MM.1S (cell line): ENCODE data around the gene VEGFC.

Experiments used
- CTCF ChIP-seq: fragments of 300-600 bp; sonication (generic); IDR thresholded peaks from 2 replicates; pipeline ENCODE4 v1.5.1; 2016; ENCODE audit warnings: antibody characterized with exemption, low read length, mixed read lengths
- EZH2 ChIP-seq: fragments of 300-600 bp; sonication (generic); optimal IDR thresholded peaks from 2 replicates; pipeline ENCODE3; 2017; ENCODE audit warnings: low read depth, mild to moderate bottlenecking, antibody characterized with exemption, low read length, mixed read lengths
- EZH2phosphoT487 ChIP-seq: fragments of 300-600 bp; sonication (generic); IDR thresholded peaks from 2 replicates; pipeline ENCODE4 v1.6.1; 2018; ENCODE audit warnings: antibody characterized with exemption, low read length

GRCh38 chr4:176782794-176783193 lies 9.9 kb downstream of the VEGFC start:
- TF ChIP-seq CTCF, result no peak
- no peak for TF ChIP-seq EZH2
- no peak for TF ChIP-seq EZH2phosphoT487
